OCI-LY3 (cell line): ENCODE measurements around the gene MMP17.

ENCODE experiments used
- H2AFZ ChIP-seq: fragments of 200-600, 300-600 bp; shearing (Covaris generic); 2 replicates; pipeline ENCODE4 v1.6.0; 2014; ENCODE audit warnings: antibody characterized with exemption, low read depth, low read length
- H3K27ac ChIP-seq: fragments of 200-600, 300-600 bp; sonication (generic); 2 replicates; pipeline ENCODE4 v1.5.1; 2014; ENCODE audit warnings: mild to moderate bottlenecking, low read length, moderate library complexity, mixed read lengths
- H3K27me3 ChIP-seq: fragments of 200-600, 300-600 bp; sonication (generic); 2 replicates; pipeline ENCODE4 v1.6.1; 2014; ENCODE audit warnings: low read depth, low read length, mixed read lengths
- H3K36me3 ChIP-seq: fragments of 200-600, 300-600 bp; sonication (generic); replicated peaks from 2 replicates; pipeline ENCODE3; 2014; ENCODE audit warnings: low read depth, low read length, mixed read lengths
- H3K4me1 ChIP-seq: fragments of 300-600, 200-600 bp; sonication (generic); 2 replicates; pipeline ENCODE4 v1.6.1; 2014; ENCODE audit warnings: low read length, mixed read lengths
- H3K4me2 ChIP-seq: fragments of 200-600, 300-600 bp; sonication (generic); 2 replicates; pipeline ENCODE4 v1.6.1; 2014; ENCODE audit warnings: low read length, mixed read lengths
- H3K4me3 ChIP-seq: fragments of 300-600, 200-600 bp; sonication (generic); 2 replicates; pipeline ENCODE4 v1.5.1; 2014; ENCODE audit warnings: antibody characterized with exemption, mild to moderate bottlenecking, low read length, moderate library complexity
- H3K79me2 ChIP-seq: fragments of 300-600, 200-600 bp; shearing (Covaris generic); 2 replicates; pipeline ENCODE4 v1.6.1; 2014; ENCODE audit warnings: mild to moderate bottlenecking, low read length, mixed read lengths
- H3K9ac ChIP-seq: fragments of 300-600, 200-600 bp; shearing (Covaris generic); 2 replicates; pipeline ENCODE4 v1.6.0; 2014; ENCODE audit warnings: mild to moderate bottlenecking, low read length, moderate library complexity
- H3K9me3 ChIP-seq: fragments of 200-600, 300-600 bp; shearing (Covaris generic); 2 replicates; pipeline ENCODE4 v1.6.1; 2014; ENCODE audit warnings: low read length, mixed read lengths; ENCODE audit not compliant: insufficient read depth
- H4K20me1 ChIP-seq: fragments of 200-600, 300-600 bp; sonication (generic); 2 replicates; pipeline ENCODE4 v1.6.1; 2016; ENCODE audit warnings: low read length, mixed read lengths; ENCODE audit not compliant: insufficient read depth
- CTCF ChIP-seq: fragments of 200-600, 300-600 bp; sonication (generic); IDR thresholded peaks from 2 replicates; pipeline ENCODE4 v1.5.1; 2014; ENCODE audit warnings: antibody characterized with exemption, low read length, low read depth
- EZH2phosphoT487 ChIP-seq: fragments of 200-600 bp; shearing (Covaris generic); IDR thresholded peaks from 2 replicates; pipeline ENCODE4 v1.6.1; 2018; ENCODE audit warnings: antibody characterized with exemption, mixed run types, low read depth

Gene MMP17

GRCh38 chr12:131857908-131858850 lies 30.0 kb downstream of the MMP17 start:
- Histone ChIP-seq H2AFZ (no peak overlapping the region), H3K27me3 (0 out of 2 replicates have a peak, but pooled peaks cover under 1% of the 10 kb centered on the region), H3K4me2 (no peak overlapping the region), H3K36me3 (no peaks in the 10 kb centered on the region), H3K4me3 (no peak overlapping the region), H3K9me3 (no peaks in the 10 kb centered on the region), H3K79me2 (no peaks in the 10 kb centered on the region), H4K20me1 (no peaks in the 10 kb centered on the region), H3K9ac (no peak overlapping the region), H3K27ac (no peak overlapping the region), H3K4me1 (peaks cover 3% of the 10 kb centered on the region; the same call in 1 of the 2 replicates)
- TF ChIP-seq CTCF (no peak), EZH2phosphoT487 (no peak)

- no peak overlapping the region for H3K4me2 ChIP-seq
- H3K9me3 ChIP-seq, result no peaks in the 10 kb centered on the region
- no peaks in the 10 kb centered on the region for H4K20me1 ChIP-seq
- H3K4me3 ChIP-seq, result no peak overlapping the region
- no peaks in the 10 kb centered on the region for H3K36me3 ChIP-seq
- H3K27me3 ChIP-seq, result no peaks in the 10 kb centered on the region
- no peaks in the 10 kb centered on the region for H3K79me2 ChIP-seq
- no peak overlapping the region for H3K9ac ChIP-seq
- TF ChIP-seq CTCF, result no peak
- TF ChIP-seq EZH2phosphoT487, result no peak
- H2AFZ ChIP-seq, result no peak overlapping the region
- peaks cover 3% of the 10 kb centered on the region; the same call in 1 of the 2 replicates for H3K4me1 ChIP-seq
- no peak overlapping the region for H3K27ac ChIP-seq
Measured at GRCh38 chr12:131860472-131861260, 32.5 kb downstream of the MMP17 start.

- Histone ChIP-seq H3K4me3 (no peak overlapping the region), H3K4me2 (no peak overlapping the region), H3K9ac (no peak overlapping the region), H4K20me1 (no peaks in the 10 kb centered on the region), H3K4me1 (peaks cover 3% of the 10 kb centered on the region; the same call in 1 of the 2 replicates), H3K79me2 (no peaks in the 10 kb centered on the region), H3K36me3 (no peaks in the 10 kb centered on the region), H3K9me3 (no peaks in the 10 kb centered on the region), H2AFZ (no peak overlapping the region), H3K27me3 (no peaks in the 10 kb centered on the region), H3K27ac (no peak overlapping the region)
- TF ChIP-seq EZH2phosphoT487, result no peak
- TF ChIP-seq CTCF, result no peak
Measured at GRCh38 chr12:131861261-131862083, 33.3 kb downstream of the MMP17 start.
